CD4-positive, alpha-beta T cell treated with Interferon alpha-2 for 1 hour (primary cell): ENCODE data around the gene TMC5.

Experiments
- DNase-seq, 2 donors: peaks; one replicate each; pipeline ENCODE4 v3.0.0-alpha.2; 2020 to 2022

The TMC5 gene

GRCh38 chr16:19468300-19468699 is 50.6 kb downstream of the TMC5 start:
- DNase-seq: no peak

DNA sequence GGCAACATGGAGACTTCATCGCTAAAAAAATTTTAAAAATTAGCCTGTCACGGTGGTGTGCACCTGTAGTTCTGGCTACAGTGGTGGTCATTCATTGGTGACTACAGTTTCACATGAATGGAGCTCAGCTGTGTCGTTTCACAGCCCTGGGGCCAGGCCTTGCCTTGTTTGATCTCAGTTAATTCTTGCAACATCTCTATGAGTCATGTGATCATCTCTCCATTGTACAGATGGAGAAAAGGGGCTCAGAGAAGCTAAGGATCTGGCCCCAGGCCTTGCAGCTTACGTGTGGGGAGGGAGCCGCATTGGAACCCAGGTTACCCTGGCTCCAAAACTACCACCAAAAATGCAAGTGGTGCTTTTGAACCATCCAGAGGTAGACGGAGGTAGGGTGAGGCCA is 54.8 kb downstream of the TMC5 start:
- no peak for DNase-seq

GRCh38 chr16:19474617-19475016 is 56.9 kb downstream of the TMC5 start:
- DNase-seq: no peak

GRCh38 chr16:19478505-19478904 is 60.8 kb downstream of the TMC5 start:
- DNase-seq: no peak

- no peak for DNase-seq
Measured at GRCh38 chr16:19479302-19479721, 61.6 kb downstream of the TMC5 start.

GRCh38 chr16:19481296-19481695 is 63.6 kb downstream of the TMC5 start:
- no peak for DNase-seq

- DNase-seq: no peak
Measured at GRCh38 chr16:19481769-19482168, 64.1 kb downstream of the TMC5 start.

- no peak for DNase-seq
Measured at GRCh38 chr16:19482291-19482690, 64.6 kb downstream of the TMC5 start.

- DNase-seq: no peak
Measured at GRCh38 chr16:19484096-19484495, 66.4 kb downstream of the TMC5 start.

- no peak for DNase-seq
Measured at GRCh38 chr16:19485611-19486010, 67.9 kb downstream of the TMC5 start.

DNA sequence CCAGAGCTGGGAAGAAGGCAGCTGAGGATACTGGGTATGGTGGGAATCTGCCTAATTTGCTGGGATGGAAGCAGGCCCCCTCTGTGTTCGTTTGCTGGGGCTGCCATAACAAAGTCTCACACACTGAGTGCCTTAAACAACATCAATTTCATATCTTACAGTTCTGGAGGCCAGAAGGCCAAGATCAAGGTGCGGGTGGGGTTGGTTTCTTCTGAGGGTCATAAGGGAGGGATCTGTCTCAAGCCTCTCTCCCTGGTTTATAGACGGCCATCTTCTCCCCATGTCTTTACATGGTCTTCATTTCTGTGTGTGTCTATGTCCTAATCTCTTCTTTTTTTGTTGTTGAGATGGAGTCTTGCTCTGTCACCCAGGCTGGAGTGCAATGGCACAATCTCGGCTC is 68.4 kb downstream of the TMC5 start:
- DNase-seq: no peak

DNA sequence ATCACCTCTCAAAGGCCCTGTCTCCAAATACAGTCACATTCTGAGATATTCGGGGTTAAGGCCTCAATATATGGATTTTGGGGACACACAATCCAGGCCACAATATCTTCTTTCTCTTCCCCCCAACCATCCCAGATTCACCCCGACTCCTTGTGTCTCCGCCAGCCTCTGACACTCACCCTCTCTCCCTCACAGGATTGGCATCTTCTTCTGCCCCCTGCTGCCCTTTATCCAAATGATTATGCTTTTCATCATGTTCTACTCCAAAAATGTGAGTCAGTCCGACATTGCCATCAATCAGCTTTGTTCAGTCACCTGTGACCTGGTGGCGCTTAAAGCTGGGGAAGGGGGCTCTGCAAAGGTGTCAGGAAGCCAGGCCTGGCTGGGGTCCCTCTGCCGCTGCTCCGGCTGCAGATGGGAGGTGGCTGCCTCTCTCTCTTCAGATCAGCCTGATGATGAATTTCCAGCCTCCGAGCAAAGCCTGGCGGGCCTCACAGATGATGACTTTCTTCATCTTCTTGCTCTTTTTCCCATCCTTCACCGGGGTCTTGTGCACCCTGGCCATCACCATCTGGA is 69.2 kb downstream of the TMC5 start:
- no peak for DNase-seq

DNA sequence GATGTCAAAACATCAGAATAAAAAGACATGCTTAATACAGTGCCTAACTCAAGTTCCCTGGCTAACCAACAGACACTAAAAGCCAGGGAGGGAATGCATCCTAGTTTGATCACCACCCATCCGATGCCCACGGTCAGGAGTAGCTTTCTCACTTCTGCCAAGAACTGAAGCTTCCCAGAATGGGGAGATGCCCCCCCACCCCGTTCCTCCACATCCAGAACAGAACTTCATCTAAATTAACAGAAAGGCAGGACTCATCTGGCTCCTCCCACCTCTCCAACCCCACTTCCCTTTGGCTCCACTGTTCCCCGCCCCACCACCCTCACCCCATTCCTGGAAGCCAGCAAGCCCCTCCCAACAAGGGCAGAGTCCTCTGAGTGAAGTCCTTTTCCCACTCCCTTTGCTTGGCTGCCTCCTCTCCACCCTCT is 70.5 kb downstream of the TMC5 start:
- no peak for DNase-seq

- no peak for DNase-seq
Measured at GRCh38 chr16:19490619-19491018, 72.9 kb downstream of the TMC5 start.

DNA sequence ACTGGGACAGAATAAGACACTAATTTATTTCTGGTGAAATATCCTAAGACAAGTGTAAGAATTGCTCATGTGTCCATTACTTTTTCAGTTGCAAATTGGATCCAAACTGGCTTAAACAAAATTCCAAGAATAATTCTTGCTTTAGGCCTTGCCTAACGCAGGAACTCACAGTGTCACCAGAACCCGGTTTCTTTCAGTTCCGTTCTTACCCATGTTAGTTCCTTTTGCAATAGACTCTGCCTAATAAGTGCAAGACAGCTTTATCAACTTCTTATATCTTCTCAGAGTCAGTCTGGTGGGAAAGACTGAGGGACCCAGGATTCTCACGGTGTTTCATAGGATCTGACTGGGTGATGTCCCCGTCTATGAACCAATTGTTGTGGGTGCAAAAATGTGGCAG is 79.5 kb downstream of the TMC5 start:
- no peak for DNase-seq

DNA sequence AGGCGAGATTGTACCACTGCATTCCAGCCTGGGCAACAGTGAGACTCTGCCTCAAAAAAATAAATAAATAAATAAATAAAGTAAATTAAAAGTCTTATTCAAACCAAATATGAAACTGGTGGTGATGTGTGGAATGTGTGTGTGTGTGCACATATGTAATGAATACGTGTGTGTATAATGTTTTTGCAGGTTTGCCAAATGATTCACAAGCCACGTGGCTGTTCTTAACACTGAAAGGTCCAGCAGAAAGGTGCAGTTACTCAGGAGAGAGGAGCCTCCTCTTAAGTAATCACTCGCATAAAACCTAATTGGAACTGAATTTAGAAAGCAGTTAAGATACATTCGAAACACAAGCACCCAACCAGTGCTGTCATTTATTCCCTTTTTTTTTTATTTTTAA is 81.3 kb downstream of the TMC5 start:
- DNase-seq: no peak

DNA sequence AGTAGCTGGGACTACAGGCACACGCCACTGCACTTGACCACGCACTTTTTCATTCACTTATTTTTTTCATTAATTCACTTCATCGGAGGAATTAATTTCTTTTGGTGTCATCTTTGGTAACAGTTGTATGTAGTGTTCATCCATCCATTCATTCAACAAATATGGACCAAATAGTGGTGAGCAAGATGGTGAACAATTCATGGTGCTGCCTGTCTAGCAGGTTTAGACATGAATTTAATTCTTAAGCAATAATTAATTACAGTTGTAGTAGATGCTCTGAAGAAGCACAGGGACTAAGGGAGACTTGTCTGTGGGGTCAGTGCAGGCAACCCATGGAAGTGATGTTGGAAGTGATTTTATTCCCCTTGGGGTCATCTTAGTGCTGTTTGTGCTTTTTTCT is 81.8 kb downstream of the TMC5 start:
- DNase-seq: no peak

DNA sequence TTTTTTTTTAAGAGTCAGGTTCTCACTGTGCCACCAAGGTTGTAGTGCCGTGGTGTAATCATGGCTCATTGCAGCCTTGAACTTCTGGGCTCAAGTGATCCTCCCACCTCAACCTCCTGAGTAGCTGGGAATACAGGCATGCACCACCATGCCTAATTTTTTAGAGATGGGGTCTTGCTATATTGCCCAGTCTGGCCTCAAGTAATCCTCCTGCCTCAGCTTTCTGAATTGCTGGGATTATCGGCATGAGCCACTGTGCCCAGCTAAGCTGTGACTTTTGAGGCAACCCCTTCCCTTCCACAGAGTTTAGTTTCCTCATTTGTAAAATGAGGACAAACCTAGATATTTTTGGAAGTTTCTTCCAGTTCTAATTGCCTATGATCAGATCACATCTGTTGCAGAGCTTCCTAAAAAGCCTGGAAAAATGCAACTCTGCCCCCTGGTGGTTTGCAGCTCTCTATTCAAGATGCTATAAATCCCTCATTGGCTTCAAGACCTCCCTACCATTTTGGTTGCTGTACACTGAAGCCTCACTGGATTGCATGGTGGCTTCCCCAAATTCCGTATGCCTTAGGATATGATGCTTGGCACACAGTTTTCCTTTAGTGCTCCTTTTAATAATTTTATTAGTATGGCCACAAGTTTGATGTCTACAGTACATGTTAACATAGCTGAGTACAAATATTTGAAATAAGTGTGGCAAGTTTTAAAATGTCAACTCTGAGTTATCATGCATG is 84.9 kb downstream of the TMC5 start:
- DNase-seq: peak; percentile 62 to 69

DNA sequence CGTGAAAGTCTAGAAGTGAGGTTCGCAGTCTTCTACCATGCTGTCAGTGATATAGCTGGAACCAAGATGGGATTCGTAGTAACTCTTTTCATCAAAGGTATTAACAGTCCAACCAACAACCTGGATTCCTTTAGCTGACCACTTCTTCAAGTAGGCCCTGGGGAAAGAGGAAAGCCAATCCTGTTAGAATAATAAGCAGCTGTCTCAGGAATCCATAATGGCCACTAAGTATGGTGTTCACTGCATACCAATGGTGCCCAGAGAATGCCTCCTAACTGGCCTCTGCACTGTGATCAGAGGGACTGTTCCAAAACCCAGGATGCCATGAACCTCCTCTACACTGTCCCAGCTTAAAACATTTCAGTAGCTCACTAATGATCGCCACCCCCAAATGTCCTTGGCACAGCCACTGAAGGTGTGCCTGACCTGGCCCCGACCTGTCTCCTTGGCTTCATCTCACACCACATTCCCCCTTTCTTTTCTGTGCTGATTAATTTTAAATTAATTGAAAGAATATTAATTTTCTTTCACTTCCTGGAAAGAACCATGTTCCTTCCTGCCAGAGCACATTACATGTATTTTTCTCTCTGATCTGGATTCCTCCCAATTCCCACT is 85.9 kb downstream of the TMC5 start:
- DNase-seq: no peak

DNA sequence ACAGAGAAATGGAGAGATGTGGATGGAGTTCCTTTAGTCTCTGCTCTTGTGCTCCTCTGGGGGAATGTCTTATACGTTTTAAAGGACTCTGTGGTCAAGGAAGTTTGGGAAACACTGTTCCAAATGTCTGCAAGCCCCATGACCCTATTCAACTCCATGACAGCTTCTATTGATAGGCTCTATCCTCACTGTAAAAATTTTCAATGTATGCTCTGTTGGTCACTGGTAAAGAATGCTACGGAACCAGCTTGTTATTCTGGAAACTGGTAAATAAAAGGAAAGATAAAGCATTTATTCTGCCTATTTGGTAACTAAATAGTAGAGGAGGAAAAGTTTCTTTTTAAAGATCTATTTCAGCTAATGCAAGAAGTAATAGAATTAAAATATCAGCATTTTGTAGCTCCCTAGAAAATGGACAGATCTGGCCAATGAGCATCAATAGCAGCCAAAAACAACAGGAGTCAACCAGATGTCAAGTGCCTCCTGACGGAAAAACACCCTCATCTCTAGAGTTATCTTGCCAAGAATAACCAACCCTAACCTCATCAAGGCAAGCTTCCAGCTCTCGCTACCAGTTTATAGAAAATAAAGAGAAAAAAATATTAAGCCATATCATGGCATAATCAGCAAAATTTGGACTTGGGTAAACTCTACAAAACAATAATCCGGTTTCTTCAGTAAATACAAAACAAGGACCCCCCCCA is 88.1 kb downstream of the TMC5 start:
- DNase-seq: no peak

DNA sequence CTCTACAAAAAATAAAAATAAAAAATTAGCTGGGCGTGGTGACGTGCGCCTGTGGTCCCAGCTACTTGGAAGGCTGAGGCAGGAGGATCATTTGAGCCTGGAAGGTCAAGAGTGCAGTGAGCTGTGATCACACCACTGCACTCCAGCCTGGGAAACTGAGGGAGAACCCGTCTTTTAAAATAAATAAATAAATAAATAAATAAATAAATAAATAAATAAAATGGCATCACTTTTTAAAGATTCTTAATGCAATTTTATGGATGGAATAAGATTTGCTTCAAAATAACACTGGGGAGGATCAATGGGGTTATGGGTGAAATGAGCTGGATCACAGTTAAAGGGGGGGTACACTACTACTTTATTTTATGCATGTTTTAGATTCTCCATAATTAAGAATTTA is 89.3 kb downstream of the TMC5 start:
- DNase-seq: no peak

- DNase-seq: no peak
Measured at GRCh38 chr16:19507867-19508266, 90.2 kb downstream of the TMC5 start.

DNA sequence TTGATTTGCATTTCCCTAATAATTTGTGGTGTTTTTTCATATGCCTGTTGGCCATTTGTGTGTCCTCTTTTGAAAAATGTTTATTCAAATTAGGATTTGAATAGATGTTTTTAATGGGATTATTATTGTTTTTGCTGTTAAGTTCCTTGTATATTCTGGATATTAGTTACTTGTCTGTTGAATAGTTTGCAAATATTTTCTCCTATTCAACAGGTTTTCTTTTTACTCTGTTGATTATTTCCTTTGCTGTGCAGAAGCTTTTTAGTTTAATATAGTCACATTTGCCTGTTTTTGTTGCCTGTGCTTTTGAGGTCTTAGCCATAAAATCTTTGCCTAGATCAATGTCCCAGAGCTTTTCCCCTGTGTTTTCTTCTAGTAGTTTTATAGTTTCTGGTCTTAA is 94.6 kb downstream of the TMC5 start:
- DNase-seq: no peak
